ENCODE data around the gene GTPBP1. TPM values are rescaled to one million over a fixed set of nuclear protein-coding genes. Genes with fewer than 3 reads are reported as not detected.

Gene GTPBP1
- polyA plus RNA-seq, 3 donors, result 6.7 to 41.4 (median 12.7) TPM

DNA sequence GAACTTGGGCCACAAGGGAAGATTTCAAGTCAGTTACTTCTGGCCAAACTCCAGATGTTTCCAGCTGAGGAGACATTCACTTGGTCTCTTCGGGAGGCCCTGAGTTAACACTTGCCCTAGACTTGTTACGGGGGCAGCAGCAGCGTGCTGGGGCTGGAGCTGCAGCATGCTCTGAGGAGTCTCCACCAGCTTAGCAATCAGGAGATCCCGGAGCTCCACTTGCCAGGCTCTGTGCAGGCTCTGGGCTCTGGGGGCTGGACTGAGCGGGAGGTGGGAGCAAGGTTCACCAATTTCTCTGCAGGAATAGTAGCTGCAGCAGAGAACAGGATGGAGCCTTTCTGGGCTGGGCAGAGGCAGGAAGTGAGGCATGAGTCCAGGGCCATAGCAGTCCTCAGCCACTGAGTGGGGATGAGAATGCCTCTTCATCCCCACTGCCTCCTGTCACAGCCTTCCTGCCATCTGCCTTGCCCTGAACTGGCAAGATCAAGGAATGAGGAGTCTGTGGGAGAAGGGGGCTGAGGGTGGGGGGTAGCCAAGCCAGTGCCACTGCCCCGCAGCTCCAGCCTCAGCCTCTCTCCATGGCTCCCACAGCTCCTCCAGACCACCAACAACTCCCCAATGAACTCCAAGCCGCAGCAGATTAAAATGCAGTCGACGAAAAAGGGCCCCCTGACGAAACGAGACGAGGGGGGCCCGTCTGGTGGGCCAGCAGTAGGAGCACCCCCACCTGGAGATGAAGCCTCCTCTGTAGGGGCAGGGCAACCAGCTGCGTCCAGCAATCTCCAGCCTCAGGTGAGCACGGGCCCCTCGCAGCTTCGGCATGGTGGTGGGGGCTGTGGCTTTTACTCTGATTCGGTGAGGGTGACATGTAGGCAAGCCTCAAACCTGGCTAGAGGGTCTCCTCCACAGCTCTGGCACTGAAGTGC, 23.4 kb downstream of the GTPBP1 start:
- Mint-ChIP-seq H3K36me3 (peaks cover 77 to 88% of the 10 kb centered on the region in 2 donors), H3K4me1 (peaks cover 5% of the 10 kb centered on the region), H3K27me3 (ENCODE audit: low read depth in 3 of 3) (peaks cover 0 to 3% (median 0%) of the 10 kb centered on the region in 3 donors), H3K4me3 (no peak overlapping the region), H3K27ac (no peak overlapping the region), H3K9me3 (no peaks in the 10 kb centered on the region)
- Histone ChIP-seq H3K4me3 (replicated peaks in 1 of 3; ENCODE audit: low read depth in 2 of 3, low read length in 3 of 3) (no peak overlapping the region), H3K27me3 (ENCODE audit: control insufficient read depth in 2 of 2, insufficient read depth in 2 of 2, low read length in 2 of 2) (no peaks in the 10 kb centered on the region), H3K4me2 (replicated peaks; ENCODE audit: extremely low read depth, low read length, poor library complexity, severe bottlenecking) (no peak overlapping the region), H3K36me3 (replicated peaks in 1 of 2; ENCODE audit: control insufficient read depth in 1 of 2, insufficient read depth in 2 of 2, low read length in 2 of 2) (peaks cover 74 to 91% of the 10 kb centered on the region in 2 donors), H4K20me1 (ENCODE audit: insufficient read depth, low read length) (peaks cover 92% of the 10 kb centered on the region), H3K9ac (ENCODE audit: insufficient read depth, low read length, poor library complexity, severe bottlenecking) (no peak overlapping the region), H2AFZ (ENCODE audit: insufficient read depth, low read depth, low read length, poor library complexity, severe bottlenecking) (no peak overlapping the region), H3K79me2 (ENCODE audit: insufficient read depth, low read length) (no peaks in the 10 kb centered on the region), H3K27ac (ENCODE audit: low read depth in 1 of 2, low read length in 2 of 2) (no peak overlapping the region), H3K4me1 (ENCODE audit: control insufficient read depth in 1 of 2, insufficient read depth in 2 of 2, low read length in 2 of 2) (no peaks in the 10 kb centered on the region), H3K9me3 (replicated peaks in 1 of 2; ENCODE audit: control insufficient read depth in 1 of 2, insufficient read depth in 1 of 2, low read length in 2 of 2) (no peaks in the 10 kb centered on the region)
- intact Hi-C loops (cut with micrococcal nuclease), result no loop called here
- DNase-seq, result no peak
- 98% methylated on average over 15 of the region's 18 CpGs for WGBS (ENCODE audit: insufficient coverage)
- TF ChIP-seq CTCF (IDR thresholded peaks at IDR 0.05), result no peak

GRCh38 chr22:38729946-38730345, 24.2 kb downstream of the GTPBP1 start:
- Histone ChIP-seq H4K20me1 (ENCODE audit: insufficient read depth, low read length) (peaks cover 99% of the 10 kb centered on the region), H2AFZ (ENCODE audit: insufficient read depth, low read depth, low read length, poor library complexity, severe bottlenecking) (no peak overlapping the region), H3K27ac (ENCODE audit: low read depth in 1 of 2, low read length in 2 of 2) (no peak overlapping the region), H3K4me3 (replicated peaks in 1 of 3; ENCODE audit: low read depth in 2 of 3, low read length in 3 of 3) (no peak overlapping the region), H3K9ac (ENCODE audit: insufficient read depth, low read length, poor library complexity, severe bottlenecking) (no peak overlapping the region), H3K27me3 (ENCODE audit: control insufficient read depth in 2 of 2, insufficient read depth in 2 of 2, low read length in 2 of 2) (no peaks in the 10 kb centered on the region), H3K4me1 (ENCODE audit: control insufficient read depth in 1 of 2, insufficient read depth in 2 of 2, low read length in 2 of 2) (no peaks in the 10 kb centered on the region), H3K36me3 (replicated peaks in 1 of 2; ENCODE audit: control insufficient read depth in 1 of 2, insufficient read depth in 2 of 2, low read length in 2 of 2) (peaks cover 75 to 91% of the 10 kb centered on the region in 2 donors), H3K79me2 (ENCODE audit: insufficient read depth, low read length) (no peaks in the 10 kb centered on the region), H3K9me3 (replicated peaks in 1 of 2; ENCODE audit: control insufficient read depth in 1 of 2, insufficient read depth in 1 of 2, low read length in 2 of 2) (no peaks in the 10 kb centered on the region), H3K4me2 (replicated peaks; ENCODE audit: extremely low read depth, low read length, poor library complexity, severe bottlenecking) (no peak overlapping the region)
- intact Hi-C loops (cut with micrococcal nuclease), result no loop called here
- Mint-ChIP-seq H3K4me3 (no peak overlapping the region), H3K36me3 (peaks cover 74 to 88% of the 10 kb centered on the region in 2 donors), H3K4me1 (peaks cover 8% of the 10 kb centered on the region), H3K9me3 (no peaks in the 10 kb centered on the region), H3K27me3 (ENCODE audit: low read depth in 3 of 3) (peaks cover 0 to 3% (median 0%) of the 10 kb centered on the region in 3 donors), H3K27ac (peak overlapping the region in 3 of 7 donors; percentile 38 to 74 (median 66))
- WGBS (ENCODE audit: insufficient coverage), result 86% methylated on average over 4 of the region's 6 CpGs
- DNase-seq, result no peak
- TF ChIP-seq CTCF (IDR thresholded peaks at IDR 0.05), result no peak
